A549 (cell line): ENCODE data around the gene FAM170B. TPM values are rescaled to one million over a fixed set of nuclear protein-coding genes. Genes with fewer than 3 reads are reported as not detected.

Experiments used
- ATAC-seq, 2 experiments: fragments of 200-7000 bp in 1 of 2; fragments of >200 bp in 1 of 2; cut with Nextera tagmentation in 1 of 2; cut with Tn5 transposase in 1 of 2; 3 replicates each; pipeline versions ENCODE4 v1.8.0 to v1.9.1; 2018 to 2020; ENCODE audit warnings: mild to moderate bottlenecking in 1 of 2, moderate library complexity in 1 of 2
- CTCF ChIA-PET: fragments of 300-600 bp; sonication (Branson Sonifier 250); formaldehyde crosslinking; extraction: SDS; loops from one replicate; lab custom pipeline; 2021; ENCODE audit warnings: antibody characterized with exemption, inconsistent platforms; lab: Yijun Ruan, JAX
- POLR2A ChIA-PET: fragments of 350-600 bp; formaldehyde crosslinking; extraction: SDS; loops from one replicate; lab custom pipeline; 2021; ENCODE audit warnings: antibody characterized with exemption, inconsistent platforms; lab: Yijun Ruan, JAX
- DNase-seq, 2 experiments: peaks; one replicate each; pipeline versions ENCODE4 v3.0.0 to v3.0.0-alpha.2; 2011 to 2016; ENCODE audit warnings: low read depth in 1 of 2, low spot score in 1 of 2
- FAIRE-seq: peaks from 2 replicates; lab custom pipeline; 2011; peaks lifted over from hg19 to GRCh38; lab: Jason Lieb, UNC
- H3K27ac ChIP-seq, 2 experiments: fragments of >200 bp; sonication (Bioruptor Twin); formaldehyde crosslinking; 3 replicates each; pipeline ENCODE4 v1.5.1; 2016 to 2017
- H3K4me1 ChIP-seq: fragments of >200 bp; sonication (Bioruptor Twin); formaldehyde crosslinking; 3 replicates; pipeline ENCODE4 v1.6.1; 2016
- H3K4me2 ChIP-seq: fragments of >200 bp; sonication (Bioruptor Twin); formaldehyde crosslinking; 3 replicates; pipeline ENCODE4 v1.6.1; 2016
- H3K4me3 ChIP-seq: fragments of >200 bp; sonication (Bioruptor Twin); formaldehyde crosslinking; 3 replicates; pipeline ENCODE4 v1.5.1; 2016
- H3K9me3 ChIP-seq: fragments of >200 bp; sonication (Bioruptor Twin); formaldehyde crosslinking; 3 replicates; pipeline ENCODE4 v1.6.1; 2016
- ATOH8 ChIP-seq: fragments of 250-450 bp; sonication (Bioruptor Pico); IDR thresholded peaks from 2 replicates; pipeline ENCODE4 v1.5.0; 2020; ENCODE audit warnings: low read depth, mild to moderate bottlenecking, moderate library complexity
- CBX2 ChIP-seq: fragments of 200-600 bp; sonication (generic); IDR thresholded peaks from 2 replicates; pipeline ENCODE4 v1.6.1; 2016; ENCODE audit warnings: low read depth, mild to moderate bottlenecking, borderline replicate concordance
- CBX8 ChIP-seq: fragments of 200-600 bp; sonication (generic); IDR thresholded peaks from 2 replicates; pipeline ENCODE4 v1.6.1; 2016
- EP300 ChIP-seq, 2 experiments: fragments of >200 bp; sonication (Bioruptor Twin); formaldehyde crosslinking; IDR thresholded peaks; 2 replicates in 1 of 2; 3 replicates in 1 of 2; pipeline ENCODE4 v1.6.1; 2016 to 2017
- FOSB ChIP-seq: fragments of 250-450 bp; sonication (Bioruptor Pico); IDR thresholded peaks from 2 replicates; pipeline ENCODE4 v1.5.0; 2020; ENCODE audit warnings: mild to moderate bottlenecking, moderate library complexity
- JUNB ChIP-seq: fragments of >200 bp; sonication (Bioruptor Twin); formaldehyde crosslinking; IDR thresholded peaks from 2 replicates; pipeline ENCODE4 v1.6.1; 2016
- MAFK ChIP-seq: fragments of 450-650 bp; IDR thresholded peaks from 2 replicates; pipeline ENCODE4 v1.6.1; 2014; ENCODE audit not compliant: partially characterized antibody
- PHF8 ChIP-seq: fragments of 200-600 bp; sonication (generic); IDR thresholded peaks from 2 replicates; pipeline ENCODE4 v1.6.1; 2016; ENCODE audit warnings: low read depth, mild to moderate bottlenecking, antibody characterized with exemption, moderate library complexity, borderline replicate concordance
- RAD21 ChIP-seq, 2 experiments: fragments of >200 bp in 1 of 2; sonication (Bioruptor Twin) in 1 of 2; formaldehyde crosslinking in 1 of 2; IDR thresholded peaks in 1 of 2; conservative IDR thresholded peaks in 1 of 2; 2 replicates in 1 of 2; 3 replicates in 1 of 2; pipeline ENCODE4 v1.6.1; 2012 to 2018; ENCODE audit warnings: inconsistent platforms in 1 of 2
- RARB ChIP-seq: fragments of 250-450 bp; sonication (Bioruptor Pico); IDR thresholded peaks from 2 replicates; pipeline ENCODE4 v1.8.0; 2021; ENCODE audit warnings: mild to moderate bottlenecking, moderate library complexity
- SMC3 ChIP-seq: fragments of >200 bp; sonication (Bioruptor Twin); formaldehyde crosslinking; IDR thresholded peaks from 3 replicates; pipeline ENCODE4 v1.6.1; 2018; ENCODE audit warnings: inconsistent platforms
- TFCP2L1 ChIP-seq: fragments of 250-450 bp; sonication (Bioruptor Pico); IDR thresholded peaks from 2 replicates; pipeline ENCODE4 v1.5.0; 2021; ENCODE audit warnings: mild to moderate bottlenecking
- WGBS: methylation state at CpG from one replicate; pipeline ENCODE4 v1.1.6; 2017; ENCODE audit errors: missing lambda C conversion rate; 5-methylcytosine and 5-hydroxymethylcytosine counted together
- polyA plus RNA-seq, 4 experiments: library from polyadenylated mRNA; depleted of rRNA in 3 of 4; stranded (reverse); fragments of >200 nt; fragmentation: RNase III in 1 of 4; extraction: RNeasy Plus Mini Kit Qiagen cat#74134 plus additional on column Dnase treatment in 1 of 4; gene quantifications; 2 replicates in 3 of 4; 3 replicates in 1 of 4; pipeline ENCODE4 v1.2.3, GENCODE V29; 2011 to 2017
- TF ChIP-seq, protein P1 (sequence below): fragments of >200 bp; sonication (Bioruptor Twin); formaldehyde crosslinking; IDR thresholded peaks from 3 replicates; pipeline ENCODE4 v1.5.1; 2016

FAM170B gene
- polyA plus RNA-seq, 2 of the 4 experiments (the other 2 are of a cell fraction): not detected

DNA sequence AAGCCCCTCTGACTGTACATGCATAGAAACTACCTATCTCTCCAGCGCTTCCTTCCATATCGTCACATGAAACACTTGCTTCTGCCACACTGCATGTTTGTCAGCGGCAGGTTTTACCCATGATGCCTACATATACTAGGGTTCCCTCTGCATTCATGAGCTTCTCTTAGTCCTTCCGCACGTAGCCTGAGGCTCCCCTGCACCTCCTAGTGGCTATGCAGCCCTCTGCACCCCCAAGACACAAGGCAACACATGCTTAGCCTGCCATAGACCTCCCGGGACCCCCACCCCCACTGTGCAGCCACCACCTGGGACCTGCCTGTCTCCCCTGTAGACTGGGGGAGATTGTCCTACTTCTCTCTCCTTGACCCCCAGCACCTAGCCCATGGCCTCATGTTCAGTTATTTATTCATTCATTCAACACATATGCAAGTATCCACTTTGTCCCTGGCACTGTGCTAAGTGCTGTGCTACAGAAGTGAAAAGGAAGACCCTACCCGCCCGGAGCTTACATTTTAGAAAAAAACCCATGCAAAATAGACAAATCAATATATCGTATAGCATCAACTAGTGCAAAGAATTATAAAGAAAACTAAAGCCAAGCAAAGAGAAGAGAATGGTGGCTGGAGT is 30.9 kb upstream of the FAM170B start:
- peak; percentile 60 to 89; a peak in 4 of 6 replicates for ATAC-seq
- peak; percentile 13 to 45 for DNase-seq

DNA sequence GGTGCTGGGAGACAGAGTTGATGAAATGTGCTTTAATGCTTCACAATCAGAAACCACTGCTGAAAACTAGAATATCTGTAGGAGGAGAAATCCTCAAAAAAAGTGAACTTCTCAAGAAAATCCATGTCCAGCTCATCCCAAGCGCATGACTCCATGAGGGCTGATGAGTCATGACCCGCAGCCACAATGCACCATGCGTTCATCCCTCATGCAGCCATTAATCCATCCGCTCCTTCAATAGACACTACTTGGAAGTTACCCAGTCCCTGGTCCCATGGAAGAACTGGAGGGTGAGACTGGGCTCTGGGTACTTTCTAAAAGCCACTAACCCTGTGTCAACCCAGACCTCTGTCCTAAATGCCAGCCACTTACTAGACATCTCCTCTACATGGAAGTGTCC is 29.9 kb upstream of the FAM170B start:
- Histone ChIP-seq H3K4me2 (no peak overlapping the region), H3K4me1 (no peaks in the 10 kb centered on the region), H3K4me3 (no peak overlapping the region)
- ATAC-seq: no peak
- ChIA-PET POLR2A (no interaction called here), CTCF (interaction anchor here (0.7 to 4.9 kb wide), 13 partner anchors 9 to 565 kb away, joined by 3 to 40 read pairs (median 3); no protein-coding TSS in a partner anchor)
- FAIRE-seq: no peak
- DNase-seq: no peak
- TF ChIP-seq RARB (CRISPR knock-in tag) (no peak), ATOH8 (CRISPR knock-in tag) (no peak), EP300 (IDR thresholded peaks at IDR 0.05) (no peak)
- TF ChIP-seq, all 56 proteins: peak for 0
- 63% methylated on average over 4 of the region's 4 CpGs for WGBS
- Histone ChIP-seq H3K27ac (no peak overlapping the region), H3K9me3 (no peaks in the 10 kb centered on the region)

More for the DNA sequence above, 30.9 kb upstream of the FAM170B start:
- H3K4me2 ChIP-seq: no peak overlapping the region
- TF ChIP-seq ATOH8 (CRISPR knock-in tag) (no peak), SMC3 (0 out of 3 replicates have a peak, but pooled peaks have one; percentile 36), EP300 (IDR thresholded peaks at IDR 0.05) (no peak), CBX8 (no peak), CBX2 (no peak), RAD21 (conservative IDR thresholded peaks at IDR 0.05 in 1 of 2, IDR thresholded peaks at IDR 0.05 in 1 of 2) (peak in 1 of 2 experiments; percentile 49; a peak in 3 of 5 replicates), JUNB (no peak), FOSB (no peak), PHF8 (no peak), TFCP2L1 (no peak)
- TF ChIP-seq, protein P1, sequence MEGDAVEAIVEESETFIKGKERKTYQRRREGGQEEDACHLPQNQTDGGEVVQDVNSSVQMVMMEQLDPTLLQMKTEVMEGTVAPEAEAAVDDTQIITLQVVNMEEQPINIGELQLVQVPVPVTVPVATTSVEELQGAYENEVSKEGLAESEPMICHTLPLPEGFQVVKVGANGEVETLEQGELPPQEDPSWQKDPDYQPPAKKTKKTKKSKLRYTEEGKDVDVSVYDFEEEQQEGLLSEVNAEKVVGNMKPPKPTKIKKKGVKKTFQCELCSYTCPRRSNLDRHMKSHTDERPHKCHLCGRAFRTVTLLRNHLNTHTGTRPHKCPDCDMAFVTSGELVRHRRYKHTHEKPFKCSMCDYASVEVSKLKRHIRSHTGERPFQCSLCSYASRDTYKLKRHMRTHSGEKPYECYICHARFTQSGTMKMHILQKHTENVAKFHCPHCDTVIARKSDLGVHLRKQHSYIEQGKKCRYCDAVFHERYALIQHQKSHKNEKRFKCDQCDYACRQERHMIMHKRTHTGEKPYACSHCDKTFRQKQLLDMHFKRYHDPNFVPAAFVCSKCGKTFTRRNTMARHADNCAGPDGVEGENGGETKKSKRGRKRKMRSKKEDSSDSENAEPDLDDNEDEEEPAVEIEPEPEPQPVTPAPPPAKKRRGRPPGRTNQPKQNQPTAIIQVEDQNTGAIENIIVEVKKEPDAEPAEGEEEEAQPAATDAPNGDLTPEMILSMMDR: peak; percentile 29; the same call in 2 of the 3 replicates
- H3K27ac ChIP-seq: no peak overlapping the region
- CTCF ChIA-PET: interaction anchor here (0.6 to 4.9 kb wide), 13 partner anchors 8 to 566 kb away, joined by 3 to 40 read pairs (median 3); no protein-coding TSS in a partner anchor
- no peaks in the 10 kb centered on the region for H3K9me3 ChIP-seq
- H3K4me1 ChIP-seq: no peaks in the 10 kb centered on the region
- POLR2A ChIA-PET: no interaction called here
- no peak for FAIRE-seq
- no peak overlapping the region for H3K4me3 ChIP-seq
- WGBS: 32% methylated on average over 9 of the region's 9 CpGs

DNA sequence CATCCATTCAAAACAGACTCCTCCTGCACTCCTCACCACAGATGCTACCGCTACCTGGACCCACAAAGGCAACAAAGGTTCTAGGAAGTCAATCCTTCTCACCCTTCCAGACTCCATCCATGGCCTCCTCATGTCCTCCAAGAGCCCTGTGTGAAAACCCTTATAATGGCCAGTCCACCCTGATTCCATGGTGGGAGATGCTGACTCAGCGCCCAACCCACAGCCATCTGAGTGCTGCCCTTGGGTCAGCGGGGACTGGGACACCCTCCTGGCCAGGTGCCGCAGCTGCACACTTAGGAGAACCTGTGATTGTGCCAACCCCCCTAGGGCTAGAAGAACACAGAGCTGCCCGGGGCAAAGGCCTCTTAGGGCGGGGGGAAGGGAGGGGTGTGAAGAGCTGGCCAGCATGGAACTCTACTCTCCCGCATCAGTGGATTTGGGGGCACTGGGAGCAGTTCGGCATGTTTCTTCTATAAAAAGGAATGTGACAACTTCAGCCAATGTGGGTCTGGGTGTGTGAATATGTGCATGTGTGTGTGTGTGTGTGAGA is 29.0 kb upstream of the FAM170B start:
- TF ChIP-seq MAFK (peak; percentile 79), ATOH8 (CRISPR knock-in tag) (no peak)
- TF ChIP-seq, all 56 proteins: peak for 1
- ChIA-PET POLR2A (no interaction called here), CTCF (interaction anchor here (0.7 to 4.9 kb wide), 8 partner anchors 8 to 506 kb away, joined by 3 to 40 read pairs (median 5); no protein-coding TSS in a partner anchor)
- ATAC-seq (no peak), FAIRE-seq (no peak), DNase-seq (no peak)
- Histone ChIP-seq H3K27ac (no peak overlapping the region), H3K4me3 (no peak overlapping the region), H3K9me3 (no peaks in the 10 kb centered on the region), H3K4me1 (no peaks in the 10 kb centered on the region), H3K4me2 (no peak overlapping the region)
- 64% methylated on average over 4 of the region's 8 CpGs for WGBS
